ENCODE measurements around the gene AK2. TPM values are rescaled to one million over a fixed set of nuclear protein-coding genes. Genes with fewer than 3 reads are reported as not detected.

AK2 gene
- total RNA-seq, 1 experiment from 2014 or later: 159 TPM

- Histone ChIP-seq H3K23ac (ENCODE audit: insufficient read length, low read depth, low read length) (no peak overlapping the region), H3T11ph (ENCODE audit: low read length) (no peak overlapping the region), H3K9ac (ENCODE audit: extremely low read depth, insufficient read length, low read length) (peak overlapping the region; percentile 18), H4K20me1 (ENCODE audit: control insufficient read depth, insufficient read depth, insufficient read length) (no peaks in the 10 kb centered on the region), H2AFZ (ENCODE audit: low read length) (no peak overlapping the region), H2BK120ac (ENCODE audit: low read depth, low read length, poor library complexity, severe bottlenecking) (no peak overlapping the region), H4K8ac (replicated peaks; ENCODE audit: insufficient read length, low read depth, low read length) (no peak overlapping the region), H3K4ac (ENCODE audit: low read depth, low read length) (no peak overlapping the region), H3K27ac (ENCODE audit: insufficient read length, low read depth, low read length) (no peak overlapping the region), H3K18ac (ENCODE audit: insufficient read length, low read depth, low read length) (no peak overlapping the region), H3K79me1 (ENCODE audit: insufficient read depth, low read depth, low read length, poor library complexity, severe bottlenecking) (peaks cover 7% of the 10 kb centered on the region), H3K56ac (ENCODE audit: insufficient read length, low read depth, low read length) (no peak overlapping the region), H2BK15ac (ENCODE audit: low read depth, low read length) (no peak overlapping the region), H2BK20ac (ENCODE audit: low read depth, low read length, poor library complexity, severe bottlenecking) (no peak overlapping the region), H3K23me2 (ENCODE audit: insufficient read length, low read depth, low read length, poor library complexity, severe bottlenecking) (peaks cover 6% of the 10 kb centered on the region), H2BK5ac (ENCODE audit: insufficient read length, low read length) (no peak overlapping the region), H3K27me3 (ENCODE audit: insufficient read depth, low read length) (no peaks in the 10 kb centered on the region), H2AK5ac (ENCODE audit: insufficient read length, low read length) (no peak overlapping the region), H4K5ac (ENCODE audit: insufficient read length, low read depth, low read length) (no peak overlapping the region), H3K9me3 (ENCODE audit: control insufficient read depth, low read depth, low read length) (no peaks in the 10 kb centered on the region), H2BK12ac (ENCODE audit: insufficient read length, low read depth, low read length) (no peak overlapping the region), H4K91ac (ENCODE audit: insufficient read length, low read depth, low read length) (no peak overlapping the region), H3K4me1 (ENCODE audit: insufficient read depth, low read length) (0 out of 2 replicates have a peak, but pooled peaks cover 2% of the 10 kb centered on the region), H3K4me2 (ENCODE audit: insufficient read depth, insufficient read length, low read length) (peak overlapping the region; percentile 83), H3K79me2 (ENCODE audit: insufficient read depth, low read length) (peaks cover 30% of the 10 kb centered on the region; the same call in 1 of the 2 replicates), H3K14ac (ENCODE audit: insufficient read depth, low read length) (no peak overlapping the region)
- Mint-ChIP-seq H3K36me3 (ENCODE audit: insufficient read depth in 1 of 3, low read depth in 3 of 3) (peaks cover 0 to 27% (median 22%) of the 10 kb centered on the region in 3 experiments; a peak in 6 of 7 replicates), H3K27me3 (ENCODE audit: low read depth) (peaks cover 26% of the 10 kb centered on the region), H3K4me3 (peak overlapping the region; percentile 94), H3K4me1 (peaks cover 13 to 14% of the 10 kb centered on the region in 2 experiments), H3K27ac (peak overlapping the region in 1 of 3 experiments; percentile 95; a peak in 2 of 7 replicates), H3K9me3 (peaks cover 2 to 8% of the 10 kb centered on the region in 2 experiments; a peak in 3 of 5 replicates)
- no peak for TF ChIP-seq CTCF (conservative IDR thresholded peaks at IDR 0.05)
- DNase-seq: no peak
- WGBS (ENCODE audit: extremely low coverage, insufficient read length, low lambda C conversion rate): no CpG with 5 or more reads among the region's 5 CpGs
Measured at GRCh38 chr1:33036051-33036525, 595 bp downstream of the AK2 start.
